Measurements from ENCODE around the gene TSPAN2.

Gene TSPAN2

DNA sequence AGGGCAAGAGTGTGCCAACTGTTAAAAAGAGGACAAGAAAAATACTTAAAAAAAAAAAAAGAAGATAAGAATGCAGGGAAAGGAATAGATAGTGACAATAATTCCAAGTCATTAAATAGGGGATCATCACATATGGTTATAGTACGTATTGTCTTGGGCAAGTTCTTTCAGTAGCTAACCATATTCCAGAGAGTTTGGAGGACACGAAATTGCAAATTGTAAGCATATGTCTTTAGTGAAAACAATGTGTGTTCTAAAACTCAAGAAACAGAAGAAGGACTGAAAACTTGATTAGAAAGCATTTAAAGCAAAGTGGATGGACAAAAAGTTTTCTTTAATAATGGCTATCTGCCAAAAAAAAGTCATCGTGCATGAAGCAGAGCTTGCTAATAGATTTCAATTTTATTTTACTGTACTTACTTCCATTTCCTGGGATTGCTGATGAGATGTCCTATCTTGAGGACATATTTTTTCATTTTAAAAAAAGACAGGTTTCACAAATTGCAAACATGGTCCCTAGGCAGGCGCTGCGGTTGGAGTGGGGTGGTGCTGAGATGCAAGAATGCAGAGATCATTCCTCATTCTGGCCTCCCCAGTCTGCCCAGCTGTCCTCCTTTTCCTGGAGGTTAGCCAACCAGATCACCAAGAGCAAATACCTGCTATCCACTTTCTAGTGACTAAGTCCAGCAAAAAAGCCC is 11.9 kb downstream of the TSPAN2 start:
- in situ Hi-C loops (cut with MboI; ENCODE audit: low sequenced_read_pairs): no loop called here

DNA sequence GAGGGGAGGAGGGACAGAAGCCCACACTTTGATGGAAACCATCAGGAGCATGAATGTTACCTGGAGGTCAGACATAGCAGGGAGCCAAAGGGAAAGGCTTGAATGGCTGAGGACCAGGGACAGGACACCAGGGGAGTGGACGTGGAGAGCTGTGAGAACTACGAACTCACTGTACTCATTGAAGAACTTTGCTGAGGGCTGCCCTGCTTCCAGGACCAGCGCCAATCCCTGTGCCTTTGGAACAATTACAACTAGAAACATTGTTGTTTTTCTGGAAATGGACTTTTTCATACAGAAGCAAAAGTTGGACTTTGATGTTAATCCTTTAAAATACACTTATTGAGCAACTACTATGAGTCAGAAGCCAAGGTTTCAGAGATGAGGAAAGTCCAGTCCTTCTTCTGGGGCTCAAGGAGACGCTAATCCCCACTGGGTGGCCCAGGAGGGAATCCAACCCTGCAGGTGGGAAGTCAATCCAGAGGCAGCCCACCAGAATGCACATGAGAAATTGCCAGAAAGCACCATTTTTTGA is 12.9 kb downstream of the TSPAN2 start:
- in situ Hi-C loops (cut with MboI; ENCODE audit: low sequenced_read_pairs): no loop called here

DNA sequence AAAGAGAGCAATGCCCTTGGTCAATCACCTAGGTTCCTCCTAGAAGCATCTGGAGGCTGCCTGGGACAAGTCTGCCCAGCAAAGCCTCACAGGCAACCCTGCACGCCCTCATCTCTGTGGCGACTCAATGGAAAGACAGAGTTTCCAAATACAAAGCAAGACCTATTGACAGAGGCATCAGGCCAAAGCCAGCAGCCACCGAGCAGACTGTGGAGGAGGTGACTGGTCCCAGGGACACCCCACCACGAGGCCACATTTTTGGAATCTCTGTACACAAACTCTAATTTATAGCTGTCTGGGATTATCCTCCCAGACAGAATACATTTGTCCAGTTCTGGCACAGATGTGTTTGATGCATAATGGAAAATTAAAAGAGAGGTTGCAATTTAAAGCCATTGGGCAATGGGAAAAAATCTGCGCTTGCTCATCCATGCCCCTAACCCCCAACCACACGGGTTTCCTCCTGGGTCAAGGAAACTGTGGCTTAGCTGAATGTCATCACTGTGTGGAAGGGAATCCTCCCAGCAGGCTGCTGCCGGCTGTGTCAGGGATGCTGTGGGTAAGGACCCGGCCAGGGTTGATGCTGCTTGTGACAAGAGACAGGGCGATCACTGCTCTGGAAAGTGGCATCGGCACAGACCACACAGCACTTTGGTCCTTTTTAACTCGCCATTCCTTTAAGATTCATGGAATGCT is 14.3 kb downstream of the TSPAN2 start:
- in situ Hi-C loops (cut with MboI; ENCODE audit: low sequenced_read_pairs): no loop called here

DNA sequence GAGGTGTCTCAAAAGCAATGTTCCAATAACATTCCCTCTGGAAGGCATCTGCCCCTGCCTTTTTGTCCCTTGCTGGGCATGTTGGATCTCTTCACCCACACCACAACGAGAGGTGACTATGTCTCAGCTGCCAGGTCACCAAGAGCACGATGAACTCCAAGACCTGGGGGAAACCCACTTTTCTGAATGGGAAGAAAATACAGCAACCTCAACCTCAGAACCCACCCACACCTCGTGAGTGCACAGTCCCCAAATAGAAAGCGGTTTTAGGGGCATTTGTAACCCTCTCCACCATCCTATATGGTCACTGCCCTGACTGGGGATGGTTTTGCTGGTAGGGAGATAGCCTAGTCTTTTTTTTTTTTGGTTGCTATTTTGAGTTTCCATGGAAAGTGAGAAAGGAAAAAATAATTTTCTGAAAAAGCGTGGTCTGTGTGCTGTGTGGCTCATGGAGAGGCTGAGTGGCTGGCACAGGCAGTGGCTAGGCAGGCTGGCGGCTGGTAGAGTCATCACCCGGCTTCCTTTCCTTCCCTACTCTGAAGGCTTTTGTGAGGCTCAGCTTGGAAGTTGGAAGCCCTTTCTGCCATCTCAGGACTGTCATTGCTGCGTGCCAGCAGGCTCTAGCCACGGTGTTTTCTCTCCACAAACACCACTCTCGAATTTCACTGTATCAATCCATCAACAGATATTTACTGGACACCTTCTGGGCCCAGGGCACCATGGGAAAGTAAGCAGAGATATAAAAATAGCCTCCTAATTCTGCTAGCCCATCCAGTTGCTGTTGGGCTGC is 15.8 kb downstream of the TSPAN2 start:
- in situ Hi-C loops (cut with MboI; ENCODE audit: low sequenced_read_pairs): no loop called here

DNA sequence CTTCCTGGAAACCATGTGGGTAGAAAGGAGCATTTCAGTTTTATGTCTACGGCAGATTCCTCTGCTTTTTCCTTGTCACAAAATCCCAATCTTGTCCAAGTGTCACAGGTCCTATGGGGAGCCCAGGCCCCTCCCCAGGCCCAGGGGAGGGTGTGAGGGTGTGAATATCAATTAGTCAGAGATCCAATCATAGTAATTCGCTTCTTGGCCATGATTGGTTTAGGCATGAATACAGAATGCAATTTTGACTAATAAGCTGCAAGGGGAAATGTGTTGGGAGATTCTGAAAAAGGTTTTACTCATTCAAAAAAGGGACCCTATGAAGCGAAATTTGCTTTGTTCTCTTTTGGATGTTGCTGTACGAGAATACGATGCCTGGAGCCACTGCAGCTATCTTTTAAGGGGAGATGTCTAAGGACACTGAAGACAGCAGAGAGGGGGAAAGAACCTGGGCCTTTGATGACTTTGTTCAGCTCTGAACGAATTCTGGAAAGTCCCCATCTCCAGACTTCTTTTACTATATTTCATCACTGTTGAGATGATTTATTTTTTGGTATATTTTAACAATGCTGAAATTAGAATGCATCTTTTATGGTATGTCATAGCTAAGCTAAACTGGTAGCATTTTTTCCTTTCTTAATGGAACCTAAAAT is 18.2 kb downstream of the TSPAN2 start:
- in situ Hi-C loops (cut with MboI; ENCODE audit: low sequenced_read_pairs): no loop called here

DNA sequence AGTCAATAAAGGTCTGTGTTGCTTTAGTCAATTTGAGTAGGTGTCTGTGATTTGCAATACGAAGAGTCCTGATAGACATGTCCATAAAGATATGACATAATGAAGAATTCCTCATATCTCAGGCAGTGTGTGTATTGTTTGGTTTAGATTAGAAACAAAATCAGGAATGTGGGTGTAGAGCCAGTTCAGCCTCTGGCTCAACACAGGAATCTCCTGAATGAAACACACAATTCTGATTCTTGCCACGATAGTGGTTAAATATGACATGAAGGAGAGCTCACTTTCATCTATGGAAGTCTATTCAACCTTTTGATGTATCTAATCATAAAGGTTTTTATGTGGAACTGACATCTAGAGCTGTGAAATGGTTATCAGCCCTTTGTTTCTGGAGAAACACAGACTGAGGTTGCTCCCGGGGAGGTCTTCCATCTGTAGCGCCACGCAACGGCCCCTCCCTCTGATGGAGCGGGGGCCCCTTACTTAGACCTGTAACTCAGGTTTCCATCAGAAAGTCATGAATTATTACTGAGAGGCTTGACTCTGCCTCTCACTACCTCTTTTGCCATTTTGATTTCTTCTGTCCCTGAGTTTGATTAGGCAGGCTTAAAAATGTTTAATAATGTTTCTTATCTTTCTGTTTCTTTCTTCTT is 19.5 kb downstream of the TSPAN2 start:
- in situ Hi-C loops (cut with MboI; ENCODE audit: low sequenced_read_pairs): no loop called here

DNA sequence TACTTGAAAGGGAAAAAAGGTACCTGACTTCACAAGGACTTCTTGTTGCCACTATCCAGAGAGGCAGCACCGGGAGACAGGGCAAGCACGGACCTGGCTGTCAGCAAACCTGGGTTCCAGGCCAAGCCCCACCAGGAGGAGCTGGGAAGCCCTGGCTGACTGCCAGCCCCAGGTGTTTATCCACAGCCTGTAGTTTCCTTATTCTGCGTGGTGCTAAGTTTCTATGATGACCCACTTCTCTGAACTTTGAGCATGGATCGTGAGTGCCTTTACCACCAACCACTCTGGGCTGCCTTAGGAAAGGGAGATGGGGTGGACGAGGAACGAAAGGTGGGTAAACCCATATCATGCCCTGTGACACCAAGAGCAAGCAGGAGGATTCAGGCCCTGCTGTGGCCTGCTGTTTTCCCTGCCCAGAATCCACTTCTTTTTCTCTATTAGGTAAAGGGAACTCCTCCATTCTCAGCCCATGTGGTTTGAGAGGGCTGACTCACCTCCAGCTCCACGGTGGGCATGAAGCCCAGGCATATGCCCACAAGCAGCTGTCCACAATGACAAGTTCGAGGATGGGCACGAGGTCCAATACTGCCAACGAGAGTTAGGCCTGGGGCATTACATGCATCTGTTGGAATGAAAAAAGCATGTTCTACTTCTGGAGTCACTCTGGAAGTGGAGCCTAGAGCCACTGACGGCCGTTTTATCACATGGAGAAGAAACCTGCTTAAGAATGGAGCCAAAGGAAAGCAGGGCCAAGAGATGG is 20.3 kb downstream of the TSPAN2 start:
- in situ Hi-C loops (cut with MboI; ENCODE audit: low sequenced_read_pairs): no loop called here

DNA sequence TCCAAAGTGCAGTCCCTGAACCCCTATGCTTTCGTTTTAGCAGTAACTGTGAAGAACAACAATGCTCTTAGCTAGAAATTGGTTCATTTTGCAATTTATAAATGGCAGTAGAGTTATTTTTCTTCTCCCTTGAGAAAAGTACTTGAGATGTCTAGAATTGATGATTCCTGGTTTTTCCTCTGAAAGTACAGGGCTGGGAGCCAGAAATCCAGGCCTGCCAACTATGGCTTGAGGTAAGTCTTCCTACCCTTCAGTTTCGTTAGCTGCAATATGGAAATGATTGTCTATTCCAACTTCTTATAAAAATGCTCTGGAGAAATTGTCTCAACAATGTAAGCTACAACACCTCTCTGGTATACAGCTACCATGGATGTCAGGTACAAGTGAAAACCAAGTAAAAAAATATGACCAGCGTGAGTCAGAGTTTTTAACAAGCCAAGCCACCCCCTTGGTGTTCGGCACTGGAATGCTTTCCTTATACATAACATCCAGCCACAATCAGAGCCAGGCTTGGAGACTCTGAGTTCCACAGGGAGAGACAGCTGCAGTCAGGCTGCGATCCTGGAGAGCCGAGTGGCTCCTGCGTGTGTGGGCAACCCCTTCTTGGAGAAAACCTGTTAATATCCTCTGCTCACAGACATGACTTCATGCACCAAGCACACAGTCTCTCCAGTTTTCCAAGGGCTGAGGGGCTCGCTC is 22.0 kb downstream of the TSPAN2 start:
- in situ Hi-C loops (cut with MboI; ENCODE audit: low sequenced_read_pairs): no loop called here

DNA sequence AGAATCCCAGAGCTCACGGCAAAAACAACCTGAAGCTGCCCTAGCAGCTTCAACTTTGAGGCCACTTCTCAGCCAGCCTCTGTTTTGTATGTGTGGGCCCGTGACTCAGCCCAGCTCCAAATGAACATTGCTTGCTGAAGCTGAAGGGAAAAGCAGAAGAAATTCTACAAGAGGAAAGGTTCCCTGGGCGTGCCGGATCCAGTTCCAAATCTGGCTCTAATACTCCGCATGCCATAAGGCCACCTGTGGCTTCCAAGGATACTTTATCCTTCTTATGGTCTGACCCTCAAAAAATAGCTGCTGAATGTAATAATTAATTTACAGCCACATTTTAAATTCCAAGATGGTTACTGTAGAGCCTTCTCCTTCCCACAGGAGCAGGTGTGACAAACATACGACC is 24.3 kb downstream of the TSPAN2 start:
- in situ Hi-C loops (cut with MboI; ENCODE audit: low sequenced_read_pairs): no loop called here

DNA sequence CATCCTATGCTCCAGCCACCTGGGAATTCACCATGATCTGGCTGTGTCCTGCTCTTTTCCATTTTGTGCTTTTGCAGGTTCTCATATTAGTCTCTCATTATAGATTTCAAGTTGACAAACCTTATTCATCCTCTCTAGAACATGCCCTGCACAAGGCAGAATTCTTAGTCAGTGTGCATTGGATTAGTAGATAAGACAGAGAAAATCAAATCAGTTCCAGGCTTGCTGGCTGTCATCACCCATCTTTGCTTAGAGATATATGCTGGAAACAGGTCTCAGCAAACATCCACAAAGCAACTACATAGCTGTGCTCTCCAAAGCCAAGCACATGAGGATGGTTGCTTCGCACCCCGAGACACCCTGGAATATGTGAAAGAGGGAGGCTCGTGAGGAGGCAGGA is 24.8 kb downstream of the TSPAN2 start:
- in situ Hi-C loops (cut with MboI; ENCODE audit: low sequenced_read_pairs): no loop called here

DNA sequence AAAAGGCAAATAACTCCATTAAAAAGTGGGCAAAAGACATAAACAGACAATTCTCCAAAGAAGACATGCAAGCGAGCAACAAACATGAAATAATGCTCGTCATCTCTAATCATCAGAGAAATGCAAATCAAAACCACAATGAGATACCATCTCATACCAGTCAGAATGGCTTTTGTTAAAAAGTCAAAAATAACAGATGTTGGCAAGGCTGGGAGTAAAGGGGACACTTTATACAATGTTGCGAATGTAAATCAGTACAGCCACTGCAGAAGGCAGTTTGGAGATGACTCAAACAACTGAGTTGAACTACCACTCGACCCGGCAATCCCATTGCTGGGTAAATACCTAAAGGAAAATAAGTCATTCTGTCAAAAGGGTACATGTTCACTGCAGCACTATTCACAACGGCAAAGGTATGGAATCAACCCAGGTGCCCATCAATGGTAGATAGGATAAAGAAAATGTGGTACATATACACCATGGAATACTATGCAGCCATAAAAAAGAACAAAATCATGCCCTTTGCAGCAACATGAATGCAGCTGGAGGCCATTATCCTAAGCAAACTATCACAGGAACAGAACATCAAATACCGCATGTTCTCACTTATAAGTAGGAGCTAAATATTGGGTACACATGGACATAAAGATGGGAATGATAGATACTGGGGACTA is 25.9 kb downstream of the TSPAN2 start:
- in situ Hi-C loops (cut with MboI; ENCODE audit: low sequenced_read_pairs): no loop called here

DNA sequence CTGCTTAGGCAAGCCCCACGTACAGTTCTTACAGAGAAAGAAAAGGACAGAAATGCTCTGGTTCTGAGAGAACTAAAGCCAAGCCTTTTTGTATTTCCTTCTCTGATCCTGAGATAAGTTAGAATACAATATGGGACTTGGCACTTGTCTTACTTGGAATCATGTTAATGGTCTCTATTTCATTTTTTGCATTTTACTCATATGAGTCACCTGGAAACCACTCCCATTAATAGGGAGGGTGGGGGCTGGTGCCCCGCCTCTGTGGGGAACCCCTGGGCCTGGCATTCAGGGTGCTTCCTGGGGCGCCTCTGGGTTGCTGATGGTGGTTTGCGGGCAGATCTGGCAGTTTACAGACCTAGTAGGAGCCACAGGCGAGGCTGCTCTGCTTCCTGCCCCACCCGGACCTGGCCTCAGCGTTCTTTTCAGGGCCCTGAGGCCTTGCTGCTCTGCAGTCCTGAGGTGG is 26.7 kb downstream of the TSPAN2 start:
- in situ Hi-C loops (cut with MboI; ENCODE audit: low sequenced_read_pairs): no loop called here

DNA sequence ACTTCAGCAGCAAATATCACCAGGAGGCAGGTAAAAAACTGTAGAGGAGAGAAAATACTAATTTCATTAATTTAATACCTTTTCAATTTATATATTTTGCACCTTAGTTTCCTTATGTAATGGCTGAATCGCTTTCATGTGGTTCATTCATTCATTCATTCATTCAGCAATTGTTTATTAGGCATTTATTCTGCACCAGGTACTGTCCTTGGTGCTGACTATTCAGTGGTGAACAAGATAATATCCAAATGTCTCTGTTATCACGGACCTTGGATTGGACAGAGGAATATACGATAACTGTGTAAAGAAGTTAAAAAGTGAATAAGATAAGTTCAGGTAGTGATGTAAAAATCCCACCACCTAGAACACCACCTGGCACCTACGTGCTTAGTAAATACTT is 28.8 kb downstream of the TSPAN2 start:
- in situ Hi-C loops (cut with MboI; ENCODE audit: low sequenced_read_pairs): no loop called here

DNA sequence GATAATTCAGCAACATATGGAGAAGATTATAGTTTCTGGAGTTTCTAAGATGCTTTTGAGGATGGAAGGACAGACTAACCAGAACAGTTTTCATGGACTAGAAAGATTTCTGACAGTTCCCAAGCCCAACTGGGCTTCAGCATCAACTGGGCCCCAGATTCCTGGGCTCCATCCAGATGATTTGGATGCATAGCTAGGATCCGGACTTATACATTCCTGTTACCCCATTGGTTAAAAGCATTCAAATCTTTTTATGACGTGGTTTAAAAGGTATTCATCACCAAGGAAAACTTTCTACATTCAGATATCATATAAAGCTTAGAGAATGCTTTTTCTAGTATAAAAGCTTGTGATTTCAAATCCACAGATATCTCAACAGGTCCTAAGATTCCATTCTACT is 30.0 kb downstream of the TSPAN2 start:
- in situ Hi-C loops (cut with MboI; ENCODE audit: low sequenced_read_pairs): no loop called here

DNA sequence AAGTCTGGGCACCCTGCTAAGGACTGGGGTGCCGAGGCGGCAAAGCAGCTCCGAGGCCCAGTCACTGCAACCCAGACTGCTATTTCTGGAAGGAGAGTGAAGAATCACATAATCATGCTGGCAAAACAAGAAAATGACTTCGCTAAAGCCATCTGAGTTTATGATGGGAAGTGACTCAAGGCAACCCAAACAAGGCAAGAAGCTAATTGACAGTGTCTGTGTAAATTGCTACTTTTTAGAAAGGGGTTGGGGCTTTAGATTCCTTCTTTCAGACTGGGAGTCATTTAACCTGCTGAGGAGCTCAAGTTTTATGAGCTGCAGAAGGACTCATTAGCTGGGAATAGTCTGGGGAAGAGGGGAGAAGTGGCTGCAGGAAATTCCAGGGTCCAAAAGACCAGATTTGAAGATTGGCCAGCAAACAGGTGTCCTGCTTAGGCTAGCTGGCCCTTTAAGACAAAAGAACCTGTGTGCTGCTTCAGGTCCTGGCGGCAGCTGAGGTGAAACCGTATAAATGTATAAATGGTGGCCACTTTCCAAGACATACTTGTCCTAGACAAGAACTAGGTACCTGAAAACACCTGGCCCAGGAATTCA is 31.5 kb downstream of the TSPAN2 start:
- in situ Hi-C loops (cut with MboI; ENCODE audit: low sequenced_read_pairs): no loop called here

DNA sequence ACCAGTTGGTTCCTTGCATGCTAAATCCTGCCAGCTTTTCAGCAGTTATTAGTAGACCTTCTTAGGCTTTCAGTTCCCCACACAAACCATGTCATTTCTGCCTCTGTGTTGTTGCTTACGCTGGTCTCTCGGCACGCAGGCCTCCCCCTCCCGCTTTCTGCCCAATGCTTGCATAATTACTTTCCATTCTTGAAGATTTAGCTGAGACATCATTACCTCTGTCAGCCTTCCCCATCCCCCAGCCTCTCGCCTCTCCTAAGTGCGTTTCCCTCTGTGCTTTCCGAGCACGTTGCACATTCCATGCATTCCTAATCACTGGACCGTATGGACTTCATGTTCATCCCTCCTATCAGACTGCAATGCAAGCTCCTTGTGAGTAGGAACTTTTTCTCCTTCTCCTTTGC is 32.9 kb downstream of the TSPAN2 start:
- in situ Hi-C loops (cut with MboI; ENCODE audit: low sequenced_read_pairs): no loop called here

DNA sequence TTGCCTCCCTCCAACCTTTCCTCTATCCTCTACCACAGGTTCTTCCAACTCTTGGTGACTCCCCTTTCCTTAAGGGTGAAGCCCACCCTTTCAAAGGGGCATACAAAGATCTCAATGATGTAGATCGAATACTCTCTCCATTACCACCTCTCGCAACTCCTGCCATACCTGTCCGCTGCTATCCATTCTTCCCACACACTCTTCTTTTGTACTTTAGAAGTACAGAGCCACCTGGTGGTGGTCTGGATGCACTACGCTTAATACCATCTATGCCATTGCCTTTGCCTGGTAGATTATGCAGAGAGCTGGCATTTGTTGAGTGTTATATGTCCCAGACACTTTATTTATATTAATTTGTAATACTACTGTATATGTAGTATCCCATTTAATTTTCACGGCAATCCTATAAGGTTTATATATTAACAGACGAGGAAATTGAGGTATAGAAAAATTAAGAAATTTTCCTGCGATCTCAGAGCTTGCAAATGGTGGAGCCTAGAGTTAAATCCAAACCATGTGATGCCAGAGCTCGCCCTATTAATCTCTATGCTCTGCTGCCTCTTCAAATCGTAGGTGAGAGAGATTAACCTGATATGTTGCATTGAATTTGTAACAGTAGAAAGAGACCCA is 36.7 kb downstream of the TSPAN2 start:
- in situ Hi-C loops (cut with MboI; ENCODE audit: low sequenced_read_pairs): no loop called here

DNA sequence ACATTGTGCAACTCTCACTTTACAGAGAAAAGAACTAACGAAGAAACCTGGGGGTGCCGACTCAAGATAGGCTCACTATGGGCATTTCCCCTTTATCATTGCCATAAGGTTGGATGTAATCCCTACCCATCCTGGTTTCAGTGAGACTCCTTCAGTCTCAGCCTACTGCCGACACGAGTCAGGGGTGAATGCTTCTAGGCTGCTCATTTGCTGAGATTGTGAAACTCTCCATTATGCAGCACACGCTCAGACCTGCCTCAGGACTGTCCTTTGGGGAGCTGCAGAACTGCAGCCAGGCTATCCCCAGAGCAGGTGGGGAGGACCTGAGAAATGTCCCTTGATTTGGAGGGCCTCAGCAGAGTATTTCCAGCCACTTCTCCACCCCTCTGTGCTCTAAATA is 37.5 kb downstream of the TSPAN2 start:
- in situ Hi-C loops (cut with MboI; ENCODE audit: low sequenced_read_pairs): no loop called here

Measured in HL-60/S4 (cell line).